GM19467 (cell line): Measurements from ENCODE around the gene PTOV1.
"Not testable (repeated sequence)": the region's sequence is repeated elsewhere in the genome, so short reads cannot be mapped to it uniquely, and the experiment has no call there.

Source experiments
- ATAC-seq: cut with Tn5 transposase; IDR thresholded peaks from one replicate; pipeline ENCODE4 v1.9.1; 2021; ENCODE audit warnings: mild to moderate bottlenecking, moderate library complexity; ENCODE audit not compliant: unreplicated experiment

PTOV1 gene

DNA sequence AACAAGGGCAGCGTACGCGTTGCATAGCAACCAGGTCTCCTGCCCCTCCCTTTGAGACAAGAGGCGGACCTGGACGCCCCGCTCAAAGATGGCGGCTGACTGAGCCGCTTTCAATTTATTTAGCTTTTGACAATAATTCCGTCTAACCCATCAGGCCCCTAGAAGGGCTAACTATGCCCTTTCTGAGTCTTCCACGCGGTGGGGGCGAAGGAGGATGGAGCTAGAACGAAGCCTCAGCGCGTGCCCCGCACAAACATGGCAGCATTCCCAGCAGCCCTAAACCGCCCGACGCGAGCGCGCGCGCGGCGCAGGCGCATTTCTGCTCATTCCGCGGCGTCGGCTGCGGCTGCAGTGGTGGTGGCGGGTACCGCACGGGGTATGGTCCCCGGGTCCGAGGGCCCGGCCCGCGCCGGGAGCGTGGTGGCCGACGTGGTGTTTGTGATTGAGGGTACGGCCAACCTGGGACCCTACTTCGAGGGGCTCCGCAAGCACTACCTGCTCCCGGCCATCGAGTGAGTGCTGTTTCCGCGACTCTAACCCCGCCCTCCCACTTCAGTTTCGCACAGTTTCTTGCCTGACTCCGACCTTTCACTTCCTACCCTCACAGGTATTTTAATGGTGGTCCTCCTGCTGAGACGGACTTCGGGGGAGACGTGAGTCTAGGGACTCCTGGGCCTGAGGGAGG lies 32.9 kb upstream of the PTOV1 start, which contains the start of gene MED25:
MED25 (plus strand) TSS at position 326 of the 685 bp plus-strand sequence; CDS start at position 379, 53 bp downstream.
- ATAC-seq = peak; percentile 55

DNA sequence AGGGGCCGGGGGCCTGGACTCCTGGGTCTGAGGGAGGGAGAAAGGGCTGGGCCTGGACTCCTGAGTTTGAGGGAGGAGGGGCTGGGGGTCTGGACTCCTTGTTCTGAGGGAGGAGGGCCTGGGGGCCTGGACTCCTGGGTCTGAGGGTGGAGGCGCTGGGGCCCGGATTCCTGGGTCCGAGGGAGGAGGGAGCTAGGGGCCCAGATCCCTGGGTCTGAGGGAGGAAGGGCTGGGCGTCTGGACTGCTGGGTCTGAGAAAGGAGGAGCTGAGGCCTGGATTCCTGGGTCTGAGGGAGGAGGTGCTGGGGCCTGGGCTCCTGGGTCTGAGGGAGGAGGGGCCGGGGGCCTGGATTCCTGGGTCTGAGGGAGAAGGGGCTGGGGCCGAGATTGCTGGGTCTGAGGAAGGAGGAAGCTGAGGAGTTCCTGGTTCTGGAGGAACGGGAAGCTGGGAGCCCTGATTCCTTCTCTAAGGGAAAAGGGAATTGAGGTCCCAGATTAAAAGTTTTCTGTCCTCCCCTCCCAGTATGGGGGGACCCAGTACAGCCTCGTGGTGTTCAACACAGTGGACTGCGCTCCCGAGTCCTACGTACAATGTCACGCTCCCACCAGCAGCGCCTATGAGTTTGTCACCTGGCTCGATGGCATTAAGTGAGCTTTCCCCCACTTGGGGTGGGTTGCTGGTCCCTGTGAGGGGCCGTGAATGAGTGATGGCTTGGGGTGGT lies 32.1 kb upstream of the PTOV1 start:
- no peak for ATAC-seq

DNA sequence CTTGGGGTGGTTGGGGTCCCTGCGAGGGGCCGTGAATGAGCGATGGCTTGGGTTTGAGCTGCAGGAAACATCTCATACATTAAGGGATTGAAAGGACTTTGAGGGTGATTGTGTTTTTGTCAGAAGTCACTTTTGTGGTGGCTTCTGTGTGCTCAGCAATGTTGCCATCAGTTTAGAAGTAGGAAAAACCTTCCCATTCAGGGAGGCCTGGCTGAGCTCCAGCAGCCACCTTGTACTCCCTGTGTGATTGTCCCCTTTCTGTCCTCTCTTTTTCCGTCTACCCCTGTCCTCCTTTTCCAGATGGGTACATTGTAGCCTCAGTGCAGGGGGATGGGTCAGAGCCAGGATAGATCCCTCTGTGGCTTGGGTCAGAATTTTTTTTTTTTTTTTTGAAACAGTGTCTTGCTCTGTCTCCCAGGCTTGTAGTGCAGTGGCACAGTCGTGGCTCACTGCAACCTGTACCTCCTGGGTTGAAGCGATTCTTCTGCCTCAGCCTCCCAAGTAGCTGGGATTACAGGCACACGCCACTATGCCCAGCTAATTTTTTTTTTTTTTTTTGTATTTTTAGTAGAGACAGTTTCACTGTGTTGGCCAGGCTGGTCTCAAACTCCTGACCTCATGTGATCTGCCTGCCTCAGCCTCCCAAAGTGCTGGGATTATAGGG lies 31.4 kb upstream of the PTOV1 start:
- not testable (repeated sequence) for ATAC-seq

DNA sequence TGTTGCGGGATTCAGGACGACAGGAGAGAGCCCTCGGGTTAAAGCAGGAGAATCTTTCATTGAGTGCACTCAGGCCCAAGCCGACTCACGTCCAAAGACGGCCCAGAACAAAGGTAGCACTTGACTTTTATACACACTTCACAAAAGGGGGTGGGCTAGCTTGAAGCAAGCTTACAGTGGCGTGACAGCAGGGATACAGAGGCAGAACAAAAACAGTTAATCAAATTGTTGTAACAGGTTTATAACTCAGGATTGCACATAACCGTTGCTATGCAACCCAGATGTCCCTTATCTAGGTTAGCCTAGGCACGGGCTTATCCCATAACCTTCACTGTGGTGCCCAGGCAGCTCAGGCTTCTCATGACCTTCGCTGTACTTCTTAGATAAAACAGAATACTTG lies 30.8 kb upstream of the PTOV1 start:
- ATAC-seq = no peak

DNA sequence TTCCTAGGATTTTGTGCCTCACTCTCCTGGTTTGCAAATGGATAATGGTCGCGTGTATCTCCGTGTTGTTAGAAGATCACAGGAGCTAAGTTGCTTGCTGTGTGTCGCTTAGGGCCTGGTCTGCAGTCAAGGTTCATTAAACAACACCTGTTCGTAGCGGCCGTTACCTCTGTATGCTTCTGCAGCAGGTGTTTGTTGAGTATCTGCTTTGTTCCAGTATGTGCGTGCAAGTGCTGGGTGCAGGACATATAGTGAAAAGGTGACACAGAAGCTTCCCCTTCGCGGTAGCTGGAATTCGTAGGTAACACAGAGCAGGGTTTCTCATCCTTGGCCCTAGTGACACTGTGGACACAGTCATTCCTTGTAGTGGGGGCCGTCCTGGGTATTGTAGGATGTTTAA lies 27.5 kb upstream of the PTOV1 start:
- no peak for ATAC-seq

DNA sequence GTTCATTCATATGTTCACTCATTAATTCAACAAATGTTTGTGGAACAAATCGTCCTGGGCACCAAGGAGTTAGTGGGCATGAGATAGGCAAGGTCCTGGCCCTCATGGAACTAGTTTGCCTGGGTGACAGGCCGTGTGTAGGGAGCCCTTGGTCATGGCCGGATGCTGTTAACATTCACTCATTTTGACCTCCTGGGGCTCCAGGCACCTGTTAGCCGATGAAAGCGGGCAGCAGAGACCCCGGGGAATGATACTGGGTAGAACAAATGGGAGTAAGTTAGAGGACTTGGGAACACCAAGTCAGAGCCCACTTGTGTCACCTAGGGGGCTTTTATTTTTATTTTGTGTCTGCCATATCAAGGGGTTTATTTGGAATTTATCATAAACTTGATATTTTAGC lies 26.3 kb upstream of the PTOV1 start:
- no peak for ATAC-seq

DNA sequence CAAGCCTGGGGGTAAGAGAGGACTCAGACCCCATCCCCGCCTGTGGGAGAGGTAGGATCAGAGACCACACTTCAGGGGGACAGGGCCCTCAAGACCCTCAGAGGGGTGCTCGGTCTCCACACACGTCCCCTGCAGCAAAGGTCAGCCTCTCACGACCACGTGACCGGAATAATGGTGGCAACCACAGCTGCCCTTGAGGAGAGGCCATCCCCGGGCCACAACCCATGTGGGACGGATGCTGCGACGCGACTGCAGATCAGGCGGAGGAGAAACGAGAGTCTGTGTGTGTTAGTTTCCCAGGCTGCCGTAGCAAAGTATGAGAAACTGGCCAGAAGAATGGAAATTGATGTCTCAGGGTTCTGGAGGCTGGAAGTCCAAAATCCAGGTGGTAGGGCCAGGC lies 23.9 kb upstream of the PTOV1 start:
- ATAC-seq = no peak

DNA sequence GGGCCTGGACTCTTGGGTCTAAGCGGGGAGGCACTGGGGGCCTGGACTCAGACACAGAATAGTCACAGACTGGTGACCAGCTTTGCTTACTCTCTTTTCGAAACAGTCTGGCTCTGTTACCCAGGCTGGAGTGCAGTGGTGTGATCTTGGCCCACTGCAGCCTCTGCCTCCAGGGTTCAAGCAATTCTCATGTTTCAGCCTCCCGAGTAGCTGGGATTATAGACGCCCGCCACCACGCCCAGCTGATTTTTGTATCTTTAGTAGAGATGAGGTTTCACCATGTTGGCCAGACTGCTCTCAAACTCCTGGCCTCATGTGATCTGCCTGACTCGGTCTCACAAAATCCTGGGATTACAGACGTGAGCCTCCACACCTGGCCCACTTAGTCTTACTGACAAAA lies 21.8 kb upstream of the PTOV1 start:
- no peak for ATAC-seq

DNA sequence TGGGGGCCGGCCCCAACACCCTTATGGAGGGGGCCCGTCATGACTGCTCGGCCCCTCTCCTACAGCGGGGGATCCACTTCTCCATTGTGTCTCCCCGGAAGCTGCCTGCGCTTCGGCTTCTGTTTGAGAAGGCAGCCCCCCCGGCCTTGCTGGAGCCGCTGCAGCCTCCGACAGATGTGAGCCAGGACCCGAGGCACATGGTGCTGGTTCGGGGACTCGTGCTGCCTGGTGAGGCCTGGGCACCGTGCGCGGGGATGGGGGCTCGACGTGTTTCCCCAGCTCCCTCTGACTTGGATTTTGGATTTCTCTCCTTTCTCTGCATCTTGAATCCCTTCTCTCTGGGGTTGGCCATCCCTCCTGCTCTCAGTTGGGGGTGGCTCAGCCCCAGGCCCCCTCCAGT lies 21.2 kb upstream of the PTOV1 start:
- ATAC-seq = no peak

DNA sequence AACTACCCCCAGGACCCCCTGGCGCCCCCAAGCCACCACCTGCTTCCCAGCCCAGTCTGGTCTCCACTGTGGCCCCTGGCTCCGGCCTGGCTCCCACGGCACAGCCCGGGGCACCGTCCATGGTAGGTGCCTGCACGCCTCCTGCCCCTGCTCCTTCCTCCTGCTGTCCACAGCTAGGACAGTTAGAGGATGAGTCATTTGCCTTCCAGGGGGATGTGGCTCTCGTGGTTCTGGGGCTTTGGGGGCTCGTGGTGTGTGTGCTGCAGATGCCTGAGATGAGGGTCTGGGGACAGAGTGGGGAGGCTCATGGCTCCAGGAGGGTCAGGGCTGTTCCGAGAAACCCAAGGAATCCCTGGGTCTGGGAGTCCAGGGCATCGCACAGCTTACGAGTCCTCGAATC lies 20.2 kb upstream of the PTOV1 start:
- ATAC-seq = no peak

DNA sequence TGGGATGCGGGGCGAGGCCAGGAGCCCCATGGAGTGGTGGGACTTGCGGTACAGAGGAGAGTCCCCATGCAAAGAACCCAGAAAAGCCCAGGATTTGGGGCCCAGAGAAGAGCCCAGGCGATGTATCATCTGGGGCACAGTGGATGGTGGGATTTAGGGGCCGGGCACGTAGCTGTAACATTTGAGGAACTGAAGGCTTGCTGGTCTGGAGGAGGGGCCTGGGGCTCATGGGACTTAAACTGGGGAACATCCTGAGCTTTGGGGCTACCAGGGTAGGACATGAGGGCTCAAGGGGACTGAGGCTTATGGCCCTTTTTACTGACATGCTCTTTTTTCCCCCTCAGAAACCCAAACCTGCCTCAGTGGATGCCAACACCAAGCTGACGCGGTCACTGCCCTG lies 19.4 kb upstream of the PTOV1 start:
- ATAC-seq = no peak

DNA sequence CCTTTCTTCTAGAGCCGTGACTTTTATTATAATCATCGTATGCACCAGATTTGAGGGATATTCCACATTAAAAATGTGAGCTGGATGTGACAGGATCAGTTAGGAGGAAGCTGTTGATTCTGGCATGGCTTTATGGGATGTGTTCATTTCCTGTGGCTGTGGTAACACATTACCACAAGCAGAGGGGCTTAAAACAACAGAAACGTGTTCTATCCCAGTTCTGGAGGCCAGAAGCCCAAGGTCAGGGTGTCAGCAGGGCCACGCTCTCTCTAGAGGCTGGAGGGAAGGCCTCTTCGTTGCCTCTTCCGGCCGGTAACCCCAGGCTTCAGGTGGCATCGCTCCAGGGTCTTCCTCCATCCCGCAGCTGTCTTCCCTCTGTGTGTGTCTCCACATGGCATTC lies 18.4 kb upstream of the PTOV1 start:
- ATAC-seq = no peak

DNA sequence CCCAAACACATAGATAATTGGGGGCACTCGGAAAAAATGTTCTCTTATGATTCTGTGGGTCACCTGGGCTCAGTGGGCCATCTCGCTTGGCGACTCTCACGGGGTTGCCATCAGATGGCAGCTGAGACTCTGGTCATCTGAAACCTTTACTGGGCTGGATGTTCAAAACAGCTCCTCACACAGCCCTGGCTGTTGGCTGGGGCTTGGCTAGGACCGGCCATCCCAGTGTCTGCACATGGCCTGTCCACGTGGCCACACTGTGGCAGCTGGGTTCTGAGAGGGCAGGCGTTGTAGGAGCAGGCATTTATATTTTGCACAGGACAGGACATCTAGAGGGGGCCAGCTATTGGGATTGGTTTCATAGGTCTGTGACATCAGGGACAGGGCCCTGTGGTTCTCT lies 17.4 kb upstream of the PTOV1 start:
- ATAC-seq = no peak

DNA sequence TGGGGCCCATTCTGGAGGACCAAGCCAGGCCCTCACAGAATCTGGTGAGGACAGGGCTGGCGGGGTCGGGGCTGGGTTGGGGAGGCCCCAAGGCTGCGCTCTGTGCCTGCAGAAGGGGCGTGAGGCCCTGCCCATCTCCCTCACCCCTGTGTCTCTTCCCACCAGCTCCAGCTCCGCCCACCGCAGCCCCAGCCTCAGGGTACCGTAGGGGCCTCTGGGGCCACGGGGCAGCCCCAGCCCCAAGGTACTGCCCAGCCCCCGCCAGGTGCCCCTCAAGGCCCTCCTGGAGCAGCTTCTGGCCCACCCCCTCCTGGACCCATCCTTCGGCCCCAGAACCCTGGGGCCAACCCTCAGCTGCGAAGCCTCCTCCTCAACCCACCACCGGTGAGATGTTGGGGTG lies 15.4 kb upstream of the PTOV1 start:
- no peak for ATAC-seq

DNA sequence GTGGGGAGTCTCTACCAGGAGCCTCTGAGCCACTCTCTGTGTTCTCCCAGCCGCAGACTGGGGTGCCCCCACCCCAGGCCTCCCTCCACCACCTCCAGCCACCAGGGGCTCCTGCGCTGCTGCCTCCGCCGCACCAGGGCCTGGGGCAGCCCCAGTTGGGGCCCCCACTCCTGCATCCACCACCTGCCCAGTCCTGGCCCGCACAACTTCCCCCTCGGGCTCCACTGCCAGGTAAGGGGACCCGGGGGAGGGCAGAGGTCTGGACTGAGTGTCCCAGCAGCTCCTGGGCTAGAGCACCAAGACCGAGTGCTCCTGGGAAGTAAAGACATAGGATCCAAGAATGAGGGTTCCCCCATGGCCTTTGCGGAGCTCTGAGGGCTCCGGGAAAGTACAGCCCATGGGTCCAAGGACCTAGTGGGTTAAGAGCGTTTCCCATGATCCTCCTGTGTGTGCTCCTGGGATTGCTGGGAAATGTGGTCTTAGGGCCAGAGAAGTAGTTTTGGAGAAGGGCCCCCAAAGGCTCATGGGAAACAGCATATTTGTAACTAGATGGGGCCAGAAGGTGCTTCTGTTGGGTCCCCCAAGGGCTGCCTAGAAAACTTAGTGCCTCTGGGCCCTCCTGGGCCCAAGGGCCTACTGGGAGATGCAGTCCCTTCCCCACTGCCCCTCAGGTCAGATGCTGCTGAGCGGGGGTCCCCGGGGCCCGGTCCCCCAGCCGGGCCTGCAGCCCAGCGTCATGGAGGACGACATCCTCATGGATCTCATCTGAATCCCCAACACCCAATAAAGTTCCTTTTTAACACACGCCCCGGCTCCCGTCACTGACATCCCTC lies 14.6 kb upstream of the PTOV1 start:
- ATAC-seq = no peak

DNA sequence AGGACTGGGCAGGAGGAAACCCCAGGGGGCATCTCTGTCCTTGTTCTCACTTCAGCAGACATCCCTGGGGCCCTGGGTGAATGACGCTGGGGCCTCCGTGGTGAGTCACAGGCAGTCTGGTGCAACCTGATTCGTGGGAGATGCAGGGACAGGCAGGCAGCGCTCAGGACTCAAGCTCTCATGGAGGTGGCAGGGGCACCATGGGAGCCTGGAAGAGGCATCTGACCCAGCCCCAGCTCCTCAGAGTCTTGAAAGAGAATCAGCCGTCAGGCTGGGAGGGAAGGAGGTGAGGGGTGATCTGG lies 14.0 kb upstream of the PTOV1 start:
- no peak for ATAC-seq

DNA sequence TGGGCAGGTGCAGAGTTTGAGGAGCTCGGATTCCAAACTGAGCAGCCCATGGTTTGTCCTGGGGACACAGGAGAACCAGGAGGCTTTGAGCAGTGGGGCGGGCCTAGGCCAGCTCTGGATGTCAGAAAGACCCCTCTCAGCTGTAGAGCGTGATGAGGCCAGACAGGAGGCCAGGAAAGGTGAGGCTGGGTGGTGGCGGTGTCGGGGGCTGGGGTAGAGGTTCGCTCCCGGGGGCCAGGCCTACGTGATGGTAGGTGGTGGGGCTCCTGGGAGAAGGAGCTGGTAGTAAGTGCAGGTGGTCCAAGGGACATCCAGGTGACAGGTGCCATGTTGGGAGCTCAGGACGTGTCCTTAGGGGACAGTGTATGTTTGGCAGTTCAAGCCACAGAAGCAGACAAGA lies 13.5 kb upstream of the PTOV1 start:
- ATAC-seq = no peak

DNA sequence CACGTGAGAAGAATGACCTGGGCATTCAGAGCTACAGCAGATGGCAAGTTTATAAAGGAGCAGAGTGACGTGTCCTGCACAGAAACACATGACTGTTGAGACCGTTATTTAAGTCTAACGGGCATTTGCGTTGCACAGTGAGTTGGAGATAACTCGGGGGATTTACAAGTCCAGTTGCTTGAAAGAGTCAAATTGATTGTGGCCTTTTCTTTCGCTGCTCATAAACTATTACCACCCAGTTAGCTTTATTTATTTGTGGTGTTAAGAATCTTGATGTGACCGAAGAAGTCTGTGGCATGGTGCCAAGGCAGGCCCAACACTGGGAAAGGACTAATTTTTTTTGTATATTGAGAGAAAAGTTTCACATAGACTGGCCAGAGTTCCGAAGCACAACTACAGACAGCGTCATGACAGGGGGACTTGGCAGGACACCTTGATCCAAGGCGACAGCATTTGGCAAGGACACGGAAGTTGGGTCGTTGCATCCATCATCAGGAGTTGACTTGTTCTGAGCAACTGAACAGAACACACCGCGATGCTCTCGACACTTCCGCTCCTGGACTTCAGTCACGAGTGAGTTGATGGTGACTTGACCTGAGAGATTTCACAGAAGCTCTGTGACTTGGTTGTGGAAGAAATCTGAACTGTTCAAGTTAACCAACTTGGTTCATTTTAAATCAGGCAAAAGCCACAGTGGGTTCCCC lies 11.9 kb upstream of the PTOV1 start:
- no peak for ATAC-seq

DNA sequence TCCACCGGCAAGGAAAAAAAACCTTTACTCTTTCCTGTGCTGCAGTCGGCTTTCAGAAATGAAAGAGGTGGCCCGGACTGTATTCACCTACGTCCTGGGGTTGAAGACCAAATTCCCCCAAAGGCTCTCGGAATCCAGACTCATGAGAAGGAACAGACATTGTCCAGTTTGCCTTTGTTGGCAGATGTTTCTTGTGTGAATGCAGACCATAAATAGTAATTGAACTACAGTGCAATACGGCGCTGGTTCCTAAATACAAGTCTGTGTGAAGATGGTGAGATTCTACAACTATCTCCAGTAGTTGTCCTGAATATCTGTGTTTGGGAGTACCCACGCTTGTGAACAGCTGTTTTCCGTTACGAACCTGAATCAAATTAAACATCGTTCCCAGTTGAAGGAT lies 11.2 kb upstream of the PTOV1 start:
- ATAC-seq = no peak

DNA sequence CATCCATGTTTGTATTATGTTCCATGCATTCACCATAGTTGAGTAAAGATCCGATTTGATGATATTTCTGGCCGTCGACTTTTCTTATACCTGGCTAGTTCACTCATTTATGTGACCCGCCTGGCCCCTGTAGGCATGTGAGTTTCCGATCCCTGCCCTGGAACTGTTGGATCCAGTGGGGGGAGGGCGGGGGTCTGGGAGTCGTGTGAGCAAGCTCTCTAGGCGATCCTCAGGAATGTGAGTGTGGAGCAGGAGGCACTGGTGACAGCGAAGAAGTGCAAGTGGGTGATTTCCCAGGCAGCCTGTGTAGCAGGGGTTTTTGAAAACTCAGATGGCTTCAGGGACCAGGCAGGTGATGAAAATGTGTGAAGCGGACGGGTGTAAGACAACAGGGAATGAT lies 10.6 kb upstream of the PTOV1 start:
- no peak for ATAC-seq

DNA sequence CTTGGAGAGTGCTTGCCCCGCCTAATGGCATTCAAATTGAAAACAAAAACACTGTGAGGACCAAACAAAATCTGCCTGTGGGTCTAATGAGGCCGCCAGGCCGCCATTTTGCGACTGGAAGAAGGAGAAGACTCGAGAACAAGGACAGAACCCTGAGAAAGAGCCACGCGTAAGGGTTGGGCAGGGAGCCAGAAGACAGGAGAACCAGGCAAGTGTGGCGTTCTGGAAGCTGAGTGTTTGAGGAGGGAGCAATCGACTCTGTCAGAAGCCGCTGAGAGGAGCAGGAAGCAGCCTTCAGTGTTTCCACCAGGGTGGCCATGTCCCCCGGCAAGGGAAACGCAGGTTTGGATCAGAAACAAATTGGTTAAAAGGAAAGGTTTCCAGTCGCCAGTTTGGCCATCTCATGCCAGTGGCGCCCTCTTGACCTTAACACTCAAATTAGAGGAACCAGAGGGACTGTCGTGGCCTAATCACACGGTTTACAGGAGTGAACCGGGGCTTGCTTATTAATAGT lies 10.2 kb upstream of the PTOV1 start:
- ATAC-seq = no peak
